Nephron progenitor cell (in vitro differentiated cells): Measurements from ENCODE around the gene C1QTNF5.

Experiments used
- DNase-seq: peaks from one replicate; pipeline ENCODE4 v3.0.0; 2021
- H3K27ac Mint-ChIP-seq: 2 replicates; pipeline ENCODE4 v1.8.0; 2021; ENCODE audit warnings: mild to moderate bottlenecking, moderate library complexity, mixed read lengths
- H3K27me3 Mint-ChIP-seq: 2 replicates; pipeline ENCODE4 v1.8.0; 2021; ENCODE audit warnings: mild to moderate bottlenecking, low read depth, mixed read lengths; ENCODE audit not compliant: poor library complexity
- H3K36me3 Mint-ChIP-seq: 2 replicates; pipeline ENCODE4 v1.8.0; 2021; ENCODE audit warnings: low read depth, mixed read lengths
- H3K4me1 Mint-ChIP-seq: 2 replicates; pipeline ENCODE4 v1.8.0; 2021; ENCODE audit warnings: mixed read lengths
- H3K4me3 Mint-ChIP-seq: 2 replicates; pipeline ENCODE4 v1.8.0; 2021; ENCODE audit warnings: mild to moderate bottlenecking, moderate library complexity, mixed read lengths
- H3K9me3 Mint-ChIP-seq: 2 replicates; pipeline ENCODE4 v1.8.0; 2021; ENCODE audit warnings: mild to moderate bottlenecking, moderate library complexity, mixed read lengths
- TF ChIP-seq, protein P1 (sequence below): fragments of 200-600 bp; sonication (generic); IDR thresholded peaks from 2 replicates; pipeline ENCODE4 v1.5.0; 2021; ENCODE audit warnings: antibody characterized with exemption

Gene C1QTNF5

DNA sequence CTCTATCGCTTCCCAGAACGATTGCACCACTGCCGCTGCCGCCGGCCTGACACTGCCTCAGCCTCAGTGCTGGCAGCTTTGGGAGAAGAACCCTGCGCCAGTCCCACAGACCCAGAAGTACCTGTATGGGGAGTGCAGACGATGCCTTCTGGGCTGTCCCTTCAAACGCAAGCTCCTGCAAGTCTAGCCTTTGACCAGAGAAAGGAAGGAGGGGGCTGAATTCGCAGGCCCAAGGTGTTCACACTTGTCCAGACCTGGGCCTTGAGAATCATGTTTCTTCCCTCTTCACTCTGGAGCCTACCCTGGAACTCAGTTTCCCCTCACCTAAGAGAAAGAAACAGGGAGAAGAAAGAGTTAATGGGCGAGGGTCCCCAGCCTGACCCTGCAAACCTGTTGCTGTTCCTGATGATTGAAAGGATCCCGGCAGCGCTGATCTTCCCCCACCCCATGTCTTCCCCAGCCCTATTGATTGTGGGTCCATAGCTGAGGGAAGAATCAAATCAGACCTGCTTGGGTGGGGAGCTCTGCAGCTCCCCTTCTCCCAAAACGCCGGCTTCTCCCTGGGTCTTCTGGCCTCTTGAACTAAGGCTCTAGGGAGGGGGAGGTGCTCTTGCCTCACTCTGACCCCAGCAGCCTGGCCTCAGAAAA lies 23.0 kb downstream of the C1QTNF5 start:
- Mint-ChIP-seq H3K4me1 (peaks cover 50% of the 10 kb centered on the region), H3K27ac (no peak overlapping the region), H3K4me3 (peak overlapping the region; percentile 45), H3K27me3 (peaks cover 26% of the 10 kb centered on the region), H3K36me3 (no peaks in the 10 kb centered on the region), H3K9me3 (no peaks in the 10 kb centered on the region)
- DNase-seq = no peak
- TF ChIP-seq, protein P1, sequence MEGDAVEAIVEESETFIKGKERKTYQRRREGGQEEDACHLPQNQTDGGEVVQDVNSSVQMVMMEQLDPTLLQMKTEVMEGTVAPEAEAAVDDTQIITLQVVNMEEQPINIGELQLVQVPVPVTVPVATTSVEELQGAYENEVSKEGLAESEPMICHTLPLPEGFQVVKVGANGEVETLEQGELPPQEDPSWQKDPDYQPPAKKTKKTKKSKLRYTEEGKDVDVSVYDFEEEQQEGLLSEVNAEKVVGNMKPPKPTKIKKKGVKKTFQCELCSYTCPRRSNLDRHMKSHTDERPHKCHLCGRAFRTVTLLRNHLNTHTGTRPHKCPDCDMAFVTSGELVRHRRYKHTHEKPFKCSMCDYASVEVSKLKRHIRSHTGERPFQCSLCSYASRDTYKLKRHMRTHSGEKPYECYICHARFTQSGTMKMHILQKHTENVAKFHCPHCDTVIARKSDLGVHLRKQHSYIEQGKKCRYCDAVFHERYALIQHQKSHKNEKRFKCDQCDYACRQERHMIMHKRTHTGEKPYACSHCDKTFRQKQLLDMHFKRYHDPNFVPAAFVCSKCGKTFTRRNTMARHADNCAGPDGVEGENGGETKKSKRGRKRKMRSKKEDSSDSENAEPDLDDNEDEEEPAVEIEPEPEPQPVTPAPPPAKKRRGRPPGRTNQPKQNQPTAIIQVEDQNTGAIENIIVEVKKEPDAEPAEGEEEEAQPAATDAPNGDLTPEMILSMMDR = no peak

DNA sequence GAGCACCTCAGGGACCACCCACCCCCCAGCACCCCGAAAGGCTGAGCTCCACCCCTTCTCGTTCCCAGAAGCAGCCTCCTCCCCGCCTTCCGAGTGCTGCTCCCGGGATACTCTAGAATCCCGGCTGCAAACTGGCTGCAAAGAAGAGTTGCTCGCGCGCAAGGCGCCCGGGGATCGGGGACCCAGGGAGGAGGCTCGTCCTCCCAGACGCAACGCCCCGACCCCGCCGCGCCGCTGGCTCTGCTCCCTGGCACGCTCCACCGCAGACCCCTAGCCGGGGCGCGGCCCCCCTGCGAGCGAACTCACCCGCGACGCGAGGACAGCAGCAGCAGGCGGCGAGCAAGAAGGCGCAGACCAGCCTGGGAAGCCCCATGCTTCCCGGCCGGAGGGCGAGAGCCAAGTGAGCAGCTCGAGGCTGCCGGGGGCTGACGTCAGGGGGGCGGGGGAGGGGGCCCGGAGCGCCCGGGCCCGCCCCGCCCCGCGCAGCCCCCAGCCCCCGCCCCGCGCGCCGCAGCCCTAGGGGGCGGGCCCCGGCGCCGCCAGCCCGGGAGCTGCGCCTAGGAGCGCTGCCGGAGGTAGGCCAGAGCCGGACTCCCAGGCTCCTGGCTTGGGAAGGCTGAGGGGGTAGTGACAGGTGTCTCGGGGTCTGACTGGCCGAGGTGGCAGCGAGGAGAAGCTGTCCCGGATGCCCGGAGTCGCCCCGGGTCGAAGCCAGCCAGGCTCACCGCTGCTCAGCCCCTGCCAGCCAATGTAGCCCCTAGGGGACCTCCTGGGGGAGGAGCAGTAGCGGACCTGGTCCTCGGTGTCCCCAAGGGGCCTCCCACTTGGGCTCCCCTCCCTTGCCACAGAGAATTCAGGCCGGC lies 23.7 kb downstream of the C1QTNF5 start, which contains the start of gene MCAM:
MCAM (minus strand) TSS at position 402 of the 863 bp plus-strand sequence; CDS start at position 373, 29 bp downstream.
- peak; percentile 75 for DNase-seq
- no peaks in the 10 kb centered on the region for H3K9me3 Mint-ChIP-seq
- peak within 1 kb of the TSS; percentile 75 for H3K4me3 Mint-ChIP-seq
- peaks cover 44% of the 10 kb centered on the region for H3K4me1 Mint-ChIP-seq
- peaks cover 26% of the 10 kb centered on the region for H3K27me3 Mint-ChIP-seq
- no peaks in the 10 kb centered on the region for H3K36me3 Mint-ChIP-seq
- TF ChIP-seq, protein P1 = no peak
- H3K27ac Mint-ChIP-seq = no peak within 1 kb of the TSS

DNA sequence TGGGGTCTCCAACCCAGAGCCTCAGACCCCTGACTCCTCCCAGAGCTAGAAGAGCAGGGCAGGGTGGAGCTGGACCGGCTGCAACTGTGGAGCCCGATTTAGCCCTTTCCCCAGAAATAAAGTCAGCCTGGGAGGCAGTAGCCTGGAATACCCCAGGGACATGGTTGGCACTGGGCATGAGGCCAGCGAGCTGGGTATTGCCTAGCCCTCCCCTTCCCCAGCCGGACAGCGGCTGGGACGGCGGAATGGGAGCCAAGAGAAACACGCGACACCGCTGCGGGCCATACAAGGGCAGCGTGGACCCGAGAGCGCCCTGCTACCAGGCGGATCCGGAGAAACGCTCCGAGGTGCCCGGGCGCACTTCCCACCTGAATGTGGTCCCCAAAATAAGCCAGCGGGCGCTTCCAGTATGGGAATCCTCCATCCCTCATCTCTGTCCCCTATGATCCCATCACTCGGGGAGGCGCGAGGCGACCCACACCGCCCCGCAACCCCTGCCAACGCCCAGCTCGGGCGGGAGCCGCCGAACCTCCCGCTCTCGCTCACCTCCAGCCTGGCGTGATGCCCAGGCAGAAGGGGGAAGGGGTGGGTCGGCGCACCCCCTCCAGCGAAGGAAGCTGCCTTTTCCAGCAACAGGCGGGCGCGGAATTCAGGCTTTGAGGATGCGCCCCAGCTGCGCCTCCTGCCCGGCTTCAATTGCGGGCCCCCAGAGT lies 24.5 kb downstream of the C1QTNF5 start:
- TF ChIP-seq, protein P1 = no peak
- Mint-ChIP-seq H3K36me3 (no peaks in the 10 kb centered on the region), H3K4me3 (peak overlapping the region; percentile 75), H3K27ac (no peak overlapping the region), H3K27me3 (peaks cover 26% of the 10 kb centered on the region), H3K9me3 (no peaks in the 10 kb centered on the region), H3K4me1 (peaks cover 37% of the 10 kb centered on the region)
- DNase-seq = no peak

DNA sequence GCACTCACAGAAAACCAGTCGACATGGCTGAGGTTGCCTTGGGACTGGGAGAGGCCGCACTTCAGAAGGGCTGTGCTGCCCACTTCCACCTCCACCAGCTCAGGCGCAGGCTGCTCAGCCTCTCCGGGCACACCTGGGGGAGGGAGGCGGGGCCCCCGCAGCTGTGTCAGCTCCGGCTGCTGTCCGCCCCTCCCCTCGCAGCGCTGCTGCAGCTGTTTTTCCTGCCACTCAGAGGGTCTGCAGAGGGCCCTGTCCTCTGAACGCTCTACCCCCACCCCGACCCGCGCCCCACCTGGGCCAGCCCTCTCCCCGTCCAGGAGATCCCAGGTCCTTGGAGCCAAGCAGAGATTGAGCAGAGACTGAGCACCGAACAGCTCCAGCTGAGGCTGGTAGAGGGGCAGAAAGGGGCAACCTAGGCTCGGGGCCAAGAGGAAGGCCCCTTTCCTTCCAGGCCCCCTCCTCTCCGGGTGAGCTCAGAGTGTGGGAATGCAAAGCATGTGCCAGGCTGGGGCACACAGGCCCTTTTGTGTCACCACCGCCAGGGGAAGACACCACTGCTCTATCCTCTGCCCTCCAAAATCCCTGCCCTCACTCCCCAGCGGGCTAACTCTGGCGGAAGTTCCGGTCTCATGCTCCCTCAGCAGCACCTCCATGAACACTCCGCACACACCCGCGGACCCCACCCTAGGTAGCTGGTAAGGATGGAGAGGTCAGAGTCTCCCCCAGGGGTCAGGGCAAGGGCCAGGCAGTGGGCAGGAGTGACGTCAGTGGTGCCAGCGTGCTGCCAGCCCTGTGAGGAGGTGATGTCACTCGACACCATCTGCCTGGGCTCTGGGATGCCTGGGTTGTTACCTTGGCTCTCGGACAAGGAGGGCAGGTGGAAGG lies 25.3 kb downstream of the C1QTNF5 start:
- TF ChIP-seq, protein P1 = no peak
- peak; percentile 46 for DNase-seq
- H3K4me1 Mint-ChIP-seq = peaks cover 35% of the 10 kb centered on the region
- peaks cover 26% of the 10 kb centered on the region for H3K27me3 Mint-ChIP-seq
- H3K4me3 Mint-ChIP-seq = peak overlapping the region; percentile 70
- no peaks in the 10 kb centered on the region for H3K9me3 Mint-ChIP-seq
- no peak overlapping the region for H3K27ac Mint-ChIP-seq
- no peaks in the 10 kb centered on the region for H3K36me3 Mint-ChIP-seq

DNA sequence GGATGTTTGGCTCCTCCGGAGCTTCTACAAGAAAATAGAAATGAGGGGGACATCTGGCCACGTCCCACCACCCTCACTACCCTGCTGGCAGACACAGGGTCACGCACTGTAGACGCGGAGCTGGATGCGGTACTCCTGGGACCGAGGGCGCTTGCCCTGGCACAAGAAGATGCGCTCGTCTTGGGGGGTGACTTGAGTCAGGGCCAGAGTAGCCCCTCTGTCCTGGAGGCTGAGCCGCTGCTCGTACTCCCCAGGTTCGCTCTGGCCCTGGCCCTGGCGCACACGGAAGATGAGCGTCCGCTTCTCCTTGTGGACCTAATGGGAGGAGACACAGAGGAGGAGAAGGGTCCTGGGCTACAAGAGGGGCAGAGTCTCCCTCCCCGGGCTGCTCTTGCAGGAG lies 26.0 kb downstream of the C1QTNF5 start:
- H3K9me3 Mint-ChIP-seq = no peaks in the 10 kb centered on the region
- H3K4me3 Mint-ChIP-seq = peak overlapping the region; percentile 57
- peaks cover 28% of the 10 kb centered on the region for H3K4me1 Mint-ChIP-seq
- TF ChIP-seq, protein P1 = no peak
- DNase-seq = no peak
- peaks cover 3% of the 10 kb centered on the region for H3K36me3 Mint-ChIP-seq
- H3K27me3 Mint-ChIP-seq = peaks cover 24% of the 10 kb centered on the region
- H3K27ac Mint-ChIP-seq = no peak overlapping the region
